GM21526 (cell line): Measurements from ENCODE around the gene DMD.

ENCODE experiments used
- ATAC-seq: cut with Tn5 transposase; IDR thresholded peaks from one replicate; pipeline ENCODE4 v1.9.1; 2021; ENCODE audit warnings: moderate library complexity; ENCODE audit not compliant: unreplicated experiment, low FRiP score

The DMD gene

DNA sequence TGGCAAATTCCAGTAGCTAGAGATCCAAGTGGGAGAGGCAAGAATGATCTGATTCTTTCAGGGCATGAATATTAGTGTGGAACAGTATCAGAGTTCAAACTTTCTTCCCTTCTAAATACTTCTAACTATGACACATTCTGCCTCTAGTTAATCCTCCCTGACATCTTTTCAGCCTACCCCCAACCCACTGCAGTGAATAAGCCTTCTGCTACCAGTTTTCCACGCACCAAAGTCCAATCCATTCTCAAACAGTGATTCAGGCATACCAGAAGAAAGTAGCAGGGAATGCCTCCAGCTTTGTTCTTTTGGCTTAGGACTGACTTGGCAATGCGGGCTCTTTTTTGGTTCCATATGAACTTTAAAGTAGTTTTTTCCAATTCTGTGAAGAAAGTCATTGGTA, 1984.1 kb downstream of the DMD start:
- ATAC-seq = no peak

DNA sequence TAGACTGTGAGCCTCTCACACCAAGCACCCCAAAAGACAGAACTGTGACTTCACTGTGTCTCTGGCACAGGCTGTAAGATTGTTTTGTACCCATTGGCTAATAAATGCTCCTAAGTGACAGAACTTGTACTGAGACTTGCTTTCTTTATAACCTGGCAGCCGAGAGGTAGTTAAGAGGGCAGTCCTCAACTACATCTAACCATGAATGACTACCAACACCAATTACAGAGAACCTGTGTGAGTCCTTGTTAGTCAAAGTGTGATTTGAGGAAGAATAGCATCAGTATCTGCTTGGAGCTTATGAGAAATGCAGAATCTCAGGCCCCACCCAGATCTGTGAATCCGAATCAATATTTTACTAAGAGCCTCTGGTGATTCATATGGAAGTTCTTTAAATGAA, 1985.5 kb downstream of the DMD start:
- ATAC-seq = no peak

DNA sequence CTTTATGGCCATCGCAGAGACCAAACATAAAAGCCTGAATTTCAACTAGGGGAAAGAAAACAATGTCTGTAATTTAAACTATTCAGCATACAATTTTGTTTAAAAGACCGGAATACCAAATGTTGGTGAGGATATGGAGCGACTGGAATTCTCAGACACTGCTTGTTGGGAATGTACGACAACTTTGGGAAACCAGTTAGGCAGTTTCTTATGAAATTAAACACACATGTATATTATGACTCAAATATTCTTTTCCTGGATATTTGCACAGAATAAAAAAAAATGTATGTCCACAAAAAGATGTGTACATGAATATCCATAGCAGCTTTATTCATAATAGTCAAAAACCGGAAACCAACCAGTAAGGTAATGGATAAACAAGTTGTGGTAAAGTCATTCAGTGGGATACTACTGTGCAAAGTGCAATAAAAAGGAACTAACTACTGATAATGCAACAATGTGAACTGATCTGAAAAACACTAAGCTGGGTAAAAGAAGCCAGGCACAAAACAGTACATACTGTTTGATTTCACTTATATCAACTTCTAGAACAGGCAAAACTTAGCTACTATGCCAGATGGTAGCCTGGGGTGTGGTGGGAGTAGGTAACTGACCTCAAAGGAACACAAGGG, 1986.9 kb downstream of the DMD start:
- no peak for ATAC-seq

DNA sequence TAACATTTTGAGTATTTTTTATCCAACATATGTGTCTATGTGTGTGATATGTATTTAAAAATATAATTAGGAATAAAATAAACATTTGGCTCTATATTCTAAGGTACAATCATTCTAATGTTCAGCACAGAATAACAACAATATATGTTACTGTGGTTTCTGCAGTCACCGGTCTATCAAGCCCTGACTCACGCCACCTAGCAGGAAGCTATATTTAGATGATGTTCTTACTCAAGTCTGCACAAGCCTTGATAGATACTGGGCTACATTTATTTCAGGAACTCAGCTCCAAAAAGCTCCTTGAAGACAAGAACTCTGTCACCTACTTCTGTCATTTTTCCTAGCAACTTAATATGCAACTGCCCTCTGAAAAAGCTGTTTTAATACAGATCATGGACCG, 1987.5 kb downstream of the DMD start:
- no peak for ATAC-seq

DNA sequence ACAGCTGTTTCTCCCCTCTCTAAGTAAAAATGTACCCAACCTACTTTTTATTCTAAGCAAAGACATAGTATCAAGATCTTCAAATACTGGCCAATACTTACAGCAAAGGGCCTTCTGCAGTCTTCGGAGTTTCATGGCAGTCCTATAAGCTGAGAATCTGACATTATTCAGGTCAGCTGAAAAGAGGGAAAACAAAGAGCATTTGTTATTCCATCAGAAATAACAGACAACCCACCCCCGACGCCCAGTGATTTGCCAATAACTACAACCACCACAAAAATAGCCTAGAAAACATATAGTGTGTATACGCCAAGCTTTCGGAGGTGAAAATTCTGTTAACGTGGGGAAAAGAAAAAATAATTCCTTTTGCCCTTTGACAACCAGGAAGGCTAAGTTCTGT, 1988.4 kb downstream of the DMD start:
- ATAC-seq = no peak

DNA sequence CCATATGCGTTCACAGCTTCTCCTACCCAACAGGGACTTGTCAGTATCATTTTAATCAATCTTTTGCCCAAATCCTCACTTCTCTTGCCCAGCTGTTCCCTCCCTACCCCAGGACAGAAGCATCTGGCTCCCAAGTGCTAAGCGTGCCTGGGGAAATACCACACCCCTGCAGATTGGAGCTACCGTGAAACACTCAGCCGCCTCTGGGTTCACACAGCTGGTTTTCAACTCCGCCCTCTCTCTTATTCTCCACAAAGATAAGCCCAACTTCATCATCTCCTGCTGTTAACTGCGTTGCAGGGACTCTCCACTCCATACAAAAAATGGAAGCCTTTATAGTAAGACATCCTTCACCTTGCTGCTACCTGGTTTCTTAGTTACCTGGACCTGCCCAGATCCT, 1992.2 kb downstream of the DMD start:
- no peak for ATAC-seq

DNA sequence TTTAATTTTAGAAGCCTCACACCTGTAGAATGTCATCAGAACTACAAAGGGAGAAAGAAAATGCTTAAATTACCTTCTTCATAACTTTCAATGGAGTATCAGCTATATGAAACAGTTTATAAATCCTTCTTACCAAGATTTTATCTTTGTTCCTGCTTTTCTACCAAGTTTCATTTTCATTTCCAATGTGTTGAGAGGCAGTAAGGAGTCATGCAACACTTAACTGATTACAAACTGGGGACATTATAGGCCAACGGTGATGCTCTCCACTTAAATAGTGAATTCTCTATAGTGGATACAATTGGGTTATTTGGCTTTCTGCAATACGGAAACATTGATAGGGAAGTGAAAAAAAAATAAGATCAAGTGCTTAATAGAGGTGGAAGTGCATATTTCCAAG, 1994.3 kb downstream of the DMD start:
- no peak for ATAC-seq

DNA sequence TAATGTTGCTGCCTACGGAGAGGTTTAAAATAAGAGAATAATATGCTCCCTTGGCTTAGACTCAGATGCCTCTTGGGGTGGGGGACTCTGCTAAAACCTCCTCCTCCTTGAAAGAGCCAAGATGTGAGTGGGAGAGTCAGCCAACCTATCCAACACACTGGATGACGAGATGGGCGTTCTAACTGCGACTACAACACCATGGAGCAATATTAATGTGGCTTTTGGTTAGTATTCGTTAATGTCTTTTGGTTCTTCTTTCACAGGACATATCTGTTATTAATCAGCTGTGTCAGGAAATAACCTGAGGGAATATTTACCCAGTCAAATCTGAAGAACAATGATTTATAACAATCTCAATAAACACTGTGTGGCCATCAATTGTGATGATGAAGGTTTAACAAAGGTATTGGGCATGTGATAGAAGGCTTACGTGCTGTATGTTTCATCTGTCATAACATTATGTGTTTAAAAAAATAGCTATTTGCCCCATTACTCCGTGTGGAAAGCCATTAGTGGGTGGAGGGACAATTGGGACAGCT, 1996.0 kb downstream of the DMD start:
- ATAC-seq = no peak

DNA sequence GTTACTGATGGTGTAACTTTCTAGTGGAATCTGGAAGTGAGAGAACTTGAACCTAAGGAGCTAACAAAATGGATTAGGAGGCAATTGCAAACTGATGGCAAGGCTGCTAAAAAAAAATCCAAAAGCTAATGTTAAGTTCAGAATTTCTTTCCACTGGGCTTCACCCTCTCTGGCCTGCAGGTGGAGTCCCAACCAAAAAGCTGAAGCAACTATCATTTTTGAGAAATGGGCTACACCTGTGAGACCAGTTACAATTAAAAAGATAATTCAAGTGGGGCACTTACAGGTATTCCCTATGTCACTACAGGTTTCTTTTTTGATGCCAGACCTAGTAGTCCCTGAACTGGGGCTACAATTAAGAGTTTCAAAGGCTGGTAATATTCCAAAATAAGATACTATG, 1997.4 kb downstream of the DMD start:
- peak; percentile 61 for ATAC-seq

DNA sequence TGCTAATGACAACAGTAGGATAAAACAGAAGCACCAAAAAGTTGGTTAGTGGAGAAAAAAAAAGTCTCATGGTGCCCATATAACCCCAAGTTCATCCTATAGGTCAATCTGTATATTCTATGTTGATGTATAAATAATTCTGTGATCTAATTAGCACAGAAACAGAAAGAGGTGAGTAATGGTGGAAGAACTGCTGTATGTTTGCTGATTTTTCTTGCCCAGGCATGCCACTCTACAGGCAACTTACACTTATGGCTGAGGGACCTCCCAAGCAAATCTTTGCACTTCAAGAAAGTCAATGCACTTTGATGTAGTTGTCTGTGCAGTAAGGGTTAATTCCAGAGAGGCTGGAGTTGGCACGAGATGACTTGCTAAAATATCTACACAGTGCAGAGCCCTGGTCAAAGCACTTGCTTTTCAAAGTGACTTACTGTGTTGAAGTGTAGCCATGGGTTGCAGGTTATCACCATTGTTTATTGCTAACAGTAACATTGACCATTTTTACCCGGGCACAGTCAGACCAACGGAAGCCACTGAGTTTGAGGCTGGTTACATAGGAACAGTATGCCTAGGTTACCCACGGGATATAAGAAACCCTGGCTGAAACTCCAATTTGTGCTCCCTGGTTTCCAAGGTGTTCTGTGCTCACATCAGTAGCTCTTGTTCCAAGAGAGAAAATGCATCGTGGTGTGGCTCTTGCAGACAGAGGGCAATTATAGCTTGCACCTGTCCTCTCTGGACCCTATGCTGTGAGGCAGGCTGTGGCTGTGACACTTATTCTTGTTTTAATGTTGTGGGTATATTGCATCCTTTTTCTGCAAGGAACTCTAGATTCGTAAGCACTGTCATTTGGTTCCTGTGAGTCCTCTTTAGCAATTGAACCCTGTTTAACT, 1998.2 kb downstream of the DMD start:
- no peak for ATAC-seq

DNA sequence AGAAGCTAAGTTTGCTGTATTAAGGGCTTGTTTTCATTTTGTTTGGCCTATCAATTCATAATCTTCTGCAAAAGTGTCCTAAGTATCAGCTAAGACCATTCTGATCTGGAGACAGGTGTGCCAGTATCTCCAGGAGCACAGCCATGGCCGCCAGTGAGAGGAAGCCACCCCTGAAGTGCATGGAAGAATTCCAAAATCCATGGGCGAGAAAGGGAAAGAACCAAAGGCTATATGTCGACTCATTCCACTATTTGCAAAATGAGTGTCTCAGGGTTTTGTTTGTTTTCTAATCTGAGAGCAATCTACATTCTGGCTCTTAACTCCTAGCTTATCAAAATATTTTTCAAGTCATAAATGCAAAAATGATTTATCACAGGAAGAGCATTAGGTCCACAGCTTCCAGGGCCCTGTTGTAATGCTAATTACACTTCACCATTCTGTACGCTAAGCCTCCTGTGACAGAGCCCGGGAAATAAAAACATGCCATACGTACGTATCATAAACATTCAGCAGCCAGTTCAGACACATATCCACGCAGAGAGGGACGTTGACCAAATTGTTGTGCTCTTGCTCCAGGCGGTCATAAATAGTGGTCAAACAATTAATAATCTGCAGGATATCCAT, 2002.2 kb downstream of the DMD start:
- ATAC-seq = no peak

DNA sequence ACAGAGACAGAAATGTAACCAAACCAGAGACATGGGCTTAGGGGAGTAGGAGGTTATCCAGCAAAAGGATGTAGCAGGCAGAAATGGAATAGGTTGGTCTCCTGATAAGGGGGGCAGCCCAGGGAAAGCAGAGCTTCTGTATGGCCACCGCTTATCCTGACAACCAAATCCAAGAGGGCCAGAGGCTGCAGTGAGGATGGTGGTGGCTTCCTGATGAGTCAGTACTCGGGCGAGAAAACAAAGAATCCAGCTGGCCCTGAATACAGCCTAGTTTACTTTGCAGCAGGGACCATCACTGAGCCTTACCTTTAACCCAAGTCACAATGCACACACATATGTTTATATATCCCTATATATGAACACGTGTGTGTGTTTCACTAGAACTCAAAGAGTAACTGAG, 2009.8 kb downstream of the DMD start:
- ATAC-seq = no peak

DNA sequence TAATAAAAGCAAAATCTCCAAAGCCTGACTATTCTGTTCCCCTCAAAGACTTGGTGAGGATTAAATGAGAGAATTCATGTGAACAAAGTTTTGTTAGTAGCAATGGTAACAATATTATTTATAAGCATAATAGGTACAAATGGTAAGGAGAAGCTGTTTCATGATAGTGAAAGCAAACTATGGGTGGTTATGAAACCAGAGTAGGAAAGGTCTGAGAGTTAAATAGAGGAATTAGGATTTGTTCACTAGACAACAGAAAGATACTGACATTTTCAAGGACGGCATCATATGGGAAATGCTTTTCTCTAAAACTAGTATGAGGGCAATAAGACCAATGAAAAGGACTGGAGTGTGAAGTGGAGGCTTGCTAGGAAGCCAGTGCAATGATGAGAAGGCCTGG, 2010.9 kb downstream of the DMD start:
- no peak for ATAC-seq

DNA sequence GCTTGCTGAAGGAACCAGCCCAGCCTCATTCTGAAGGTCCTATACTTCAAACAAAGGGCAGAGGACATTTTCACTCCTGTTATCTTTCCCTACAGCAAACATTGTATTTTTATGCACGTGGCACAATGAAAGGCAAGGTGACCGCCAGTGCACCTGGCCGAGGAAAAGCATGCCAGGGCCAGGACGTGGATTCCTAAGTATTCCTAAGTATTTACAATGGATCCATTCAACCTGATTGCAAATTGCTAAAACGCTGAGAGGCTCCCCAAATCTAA, 2011.6 kb downstream of the DMD start:
- no peak for ATAC-seq

DNA sequence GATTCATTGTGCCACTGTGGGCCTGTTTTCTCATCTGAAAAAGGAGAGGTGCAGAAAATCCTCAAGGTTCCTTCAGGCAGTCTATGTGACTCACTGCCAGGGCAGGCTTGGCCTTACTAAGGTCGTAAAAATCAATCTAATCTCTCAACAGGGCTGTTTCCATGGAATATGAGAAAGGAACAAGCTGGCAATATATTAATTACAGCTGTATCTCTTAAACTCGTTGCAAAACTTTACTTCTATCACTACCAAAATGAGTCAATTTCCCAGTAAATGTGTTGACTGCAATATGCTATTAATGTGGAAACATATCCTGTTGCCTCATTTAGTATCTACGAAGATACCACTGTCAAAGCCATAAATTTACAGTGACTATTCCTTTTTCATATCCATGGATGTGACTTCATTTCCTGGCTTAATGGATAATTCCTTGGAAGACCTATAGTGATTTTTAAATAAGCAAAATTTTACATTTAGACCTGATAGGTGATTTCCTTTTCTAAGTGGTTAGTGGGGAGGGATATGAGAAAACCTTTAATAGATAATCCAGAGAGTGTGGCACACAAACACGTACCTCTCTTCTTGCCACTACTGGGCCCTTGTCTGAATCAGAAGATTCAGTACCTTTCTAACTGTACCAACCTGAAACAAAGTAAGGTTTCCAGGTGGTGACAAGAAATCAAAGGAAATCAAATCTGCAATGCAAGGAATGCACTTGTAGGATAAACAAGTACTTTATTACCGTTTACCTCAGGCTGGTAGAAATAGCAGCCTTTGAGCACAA, 2012.1 kb downstream of the DMD start:
- ATAC-seq = no peak

DNA sequence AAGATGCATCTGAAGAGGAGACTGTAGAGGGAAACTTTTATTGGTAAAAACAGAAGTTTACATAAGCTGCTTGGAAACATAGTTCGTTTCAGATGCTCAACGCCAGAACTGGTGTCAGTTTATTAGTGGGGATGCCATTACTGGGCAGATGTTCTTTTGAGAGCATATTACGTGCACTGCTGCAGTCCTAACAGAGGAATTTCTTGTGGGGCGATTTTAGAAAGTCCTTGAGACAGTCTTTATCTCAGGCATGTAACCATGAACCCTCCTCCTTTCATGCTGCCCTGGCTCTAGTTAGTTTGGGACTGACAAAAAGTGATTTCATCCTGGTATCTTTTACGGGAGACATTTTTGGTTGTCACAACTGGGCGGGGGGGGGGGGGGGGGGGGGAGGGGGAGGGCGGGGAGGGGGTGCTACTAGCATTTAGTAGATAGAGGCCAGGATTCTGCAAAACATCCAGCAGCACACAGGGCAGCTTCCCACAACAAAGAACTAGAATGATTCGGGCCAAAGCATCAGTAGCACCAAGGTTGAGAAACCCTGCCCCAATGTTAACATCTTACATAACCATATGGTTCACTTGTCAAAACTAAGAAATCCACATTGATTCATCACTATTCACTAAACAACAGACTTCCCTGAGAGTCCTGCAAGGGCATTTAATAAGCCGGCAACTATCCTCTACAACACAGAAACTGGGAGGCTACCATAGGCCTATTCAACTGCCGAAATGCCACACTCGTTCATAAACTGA, 2021.0 kb downstream of the DMD start:
- ATAC-seq = no peak

DNA sequence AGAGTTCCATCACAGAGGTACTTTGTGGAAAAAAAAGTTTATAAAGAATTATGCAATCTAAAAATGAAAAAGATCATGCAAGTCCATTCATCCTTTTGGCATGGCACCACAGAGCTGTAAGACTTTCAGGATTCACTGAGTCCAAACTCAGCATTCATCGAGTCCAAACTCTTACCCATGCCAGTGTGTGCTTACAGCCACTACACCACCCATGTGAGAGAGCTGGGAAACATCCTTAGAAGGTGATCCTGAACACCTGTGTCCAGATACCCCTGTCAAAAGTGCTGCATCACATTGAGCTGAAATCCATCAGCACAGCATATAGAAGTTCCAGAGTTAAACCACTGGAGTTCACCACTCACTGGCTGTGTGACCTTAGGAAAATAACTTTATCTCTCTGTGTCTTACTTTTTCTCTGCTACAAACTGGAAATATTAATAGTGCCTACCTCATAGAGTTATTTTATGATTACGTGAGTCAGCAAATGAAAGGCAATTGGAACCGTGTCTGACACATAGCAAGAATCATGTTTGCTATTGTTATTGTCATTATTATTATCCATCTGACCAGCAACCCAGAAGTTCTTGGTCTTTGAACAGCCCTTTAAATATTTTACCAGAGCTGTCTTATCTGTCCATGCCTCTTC, 2024.5 kb downstream of the DMD start:
- ATAC-seq = no peak

DNA sequence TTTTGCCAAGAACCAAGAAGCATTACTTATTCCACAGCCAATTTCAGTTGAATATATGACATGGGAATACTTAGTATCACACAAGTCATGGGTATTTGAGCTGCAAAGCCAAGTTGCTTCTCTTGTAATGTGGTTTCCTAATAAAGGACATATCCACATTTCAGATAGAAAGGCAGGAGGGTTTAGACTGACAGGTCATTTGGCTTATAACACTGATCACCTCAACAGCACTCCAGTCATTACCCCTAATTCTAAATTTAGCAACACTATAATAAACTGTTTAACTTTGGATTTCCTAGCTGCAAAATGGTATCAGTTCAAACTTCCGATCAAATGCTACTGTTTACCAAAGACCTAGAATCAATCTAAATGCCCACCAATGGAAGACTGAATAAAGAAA, 2025.5 kb downstream of the DMD start:
- no peak for ATAC-seq

DNA sequence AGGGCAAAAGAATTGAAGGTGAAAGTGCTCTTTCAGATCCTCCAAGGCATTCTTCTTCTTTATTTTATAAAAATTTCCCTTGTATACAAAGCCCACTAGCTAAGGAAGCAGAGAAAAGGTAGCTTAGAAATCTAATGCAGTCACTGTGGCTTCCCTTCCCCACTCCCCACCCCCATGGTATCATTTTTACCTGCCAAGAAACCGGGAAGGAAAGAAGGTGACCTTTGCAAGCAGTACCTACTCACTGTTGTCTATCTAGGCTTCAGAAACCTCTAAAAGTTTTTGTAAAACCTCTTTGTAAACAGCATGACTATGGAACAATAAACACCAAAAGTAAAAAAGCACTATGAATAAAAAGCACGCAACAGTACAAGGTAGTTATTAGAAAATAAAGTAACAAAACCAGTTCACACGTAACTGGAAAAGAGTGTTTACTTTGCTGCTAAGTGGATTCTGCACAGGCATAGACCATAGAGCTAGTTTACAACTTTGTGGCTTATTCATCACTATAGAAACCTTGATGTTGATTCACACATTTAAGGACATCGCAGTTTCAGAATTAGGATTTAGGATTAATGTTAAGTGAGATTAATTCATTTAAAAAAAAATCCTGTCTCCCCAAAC, 2029.9 kb downstream of the DMD start:
- no peak for ATAC-seq
